Activated naive CD8-positive, alpha-beta T cell (primary cell): ENCODE results near the gene CPT1A.

Source experiments
- H3K27ac Mint-ChIP-seq: one replicate; pipeline ENCODE4 v1.8.0; 2021; ENCODE audit warnings: mixed read lengths
- H3K27me3 Mint-ChIP-seq: one replicate; pipeline ENCODE4 v1.8.0; 2021; ENCODE audit warnings: mixed read lengths
- H3K36me3 Mint-ChIP-seq: one replicate; pipeline ENCODE4 v1.8.0; 2021; ENCODE audit warnings: mixed read lengths
- H3K4me1 Mint-ChIP-seq: one replicate; pipeline ENCODE4 v1.8.0; 2021; ENCODE audit warnings: low read depth, mixed read lengths
- H3K4me3 Mint-ChIP-seq: one replicate; pipeline ENCODE4 v1.8.0; 2021; ENCODE audit warnings: mild to moderate bottlenecking, mixed read lengths
- H3K9me3 Mint-ChIP-seq: one replicate; pipeline ENCODE4 v1.8.0; 2021; ENCODE audit warnings: low read depth, mixed read lengths

The CPT1A gene

GRCh38 chr11:68828155-68828931 lies 13.4 kb downstream of the CPT1A start:
- Mint-ChIP-seq H3K27me3 (no peaks in the 10 kb centered on the region), H3K4me1 (peaks cover 54% of the 10 kb centered on the region)

GRCh38 chr11:68827733-68828132 lies 14.0 kb downstream of the CPT1A start:
- Mint-ChIP-seq H3K4me3 (no peak overlapping the region), H3K36me3 (peaks cover under 1% of the 10 kb centered on the region), H3K9me3 (no peaks in the 10 kb centered on the region), H3K27me3 (no peaks in the 10 kb centered on the region), H3K4me1 (peaks cover 52% of the 10 kb centered on the region), H3K27ac (peak overlapping the region; percentile 66)

More at GRCh38 chr11:68828155-68828931, 13.4 kb downstream of the CPT1A start:
- no peaks in the 10 kb centered on the region for H3K9me3 Mint-ChIP-seq
- H3K27ac Mint-ChIP-seq, result peak overlapping the region; percentile 81
- no peaks in the 10 kb centered on the region for H3K36me3 Mint-ChIP-seq
- no peak overlapping the region for H3K4me3 Mint-ChIP-seq

GRCh38 chr11:68826726-68827125 lies 15.0 kb downstream of the CPT1A start:
- H3K4me1 Mint-ChIP-seq, result peaks cover 46% of the 10 kb centered on the region
- H3K27me3 Mint-ChIP-seq, result no peaks in the 10 kb centered on the region
- H3K27ac Mint-ChIP-seq, result no peak overlapping the region
- H3K4me3 Mint-ChIP-seq, result no peak overlapping the region
- H3K36me3 Mint-ChIP-seq, result peaks cover 4% of the 10 kb centered on the region
- H3K9me3 Mint-ChIP-seq, result no peaks in the 10 kb centered on the region

DNA sequence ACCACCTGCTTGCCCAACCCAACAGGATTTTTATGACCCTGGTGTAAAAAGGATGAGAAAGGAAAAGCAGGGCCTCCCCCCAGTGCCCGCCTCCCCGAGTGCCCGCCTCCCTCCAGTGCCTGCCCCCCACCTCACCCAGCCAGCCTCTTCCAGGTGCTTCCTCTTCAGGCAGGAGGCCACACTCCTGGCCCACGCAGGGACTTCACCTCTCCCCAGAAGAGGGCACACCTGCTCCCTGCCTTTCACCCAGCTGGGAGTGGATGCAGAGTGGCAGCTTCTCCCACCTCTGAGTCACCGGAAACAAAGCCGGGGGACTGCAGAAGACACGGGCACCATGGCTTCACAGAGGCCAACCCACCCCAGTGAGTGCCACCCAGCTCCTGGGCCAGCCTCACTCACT lies 16.1 kb downstream of the CPT1A start:
- H3K9me3 Mint-ChIP-seq, result no peaks in the 10 kb centered on the region
- peak overlapping the region; percentile 46 for H3K27ac Mint-ChIP-seq
- no peak overlapping the region for H3K4me3 Mint-ChIP-seq
- no peaks in the 10 kb centered on the region for H3K27me3 Mint-ChIP-seq
- peaks cover 43% of the 10 kb centered on the region for H3K4me1 Mint-ChIP-seq
- H3K36me3 Mint-ChIP-seq, result peaks cover 4% of the 10 kb centered on the region

GRCh38 chr11:68822546-68822945 lies 19.2 kb downstream of the CPT1A start:
- H3K4me1 Mint-ChIP-seq, result peaks cover 37% of the 10 kb centered on the region
- no peaks in the 10 kb centered on the region for H3K9me3 Mint-ChIP-seq
- no peak overlapping the region for H3K27ac Mint-ChIP-seq
- H3K36me3 Mint-ChIP-seq, result peaks cover 6% of the 10 kb centered on the region
- H3K4me3 Mint-ChIP-seq, result no peak overlapping the region
- no peaks in the 10 kb centered on the region for H3K27me3 Mint-ChIP-seq

GRCh38 chr11:68821670-68822069 lies 20.0 kb downstream of the CPT1A start:
- Mint-ChIP-seq H3K36me3 (peaks cover 6% of the 10 kb centered on the region), H3K27me3 (no peaks in the 10 kb centered on the region), H3K4me1 (peaks cover 37% of the 10 kb centered on the region), H3K4me3 (no peak overlapping the region), H3K27ac (no peak overlapping the region), H3K9me3 (no peaks in the 10 kb centered on the region)

DNA sequence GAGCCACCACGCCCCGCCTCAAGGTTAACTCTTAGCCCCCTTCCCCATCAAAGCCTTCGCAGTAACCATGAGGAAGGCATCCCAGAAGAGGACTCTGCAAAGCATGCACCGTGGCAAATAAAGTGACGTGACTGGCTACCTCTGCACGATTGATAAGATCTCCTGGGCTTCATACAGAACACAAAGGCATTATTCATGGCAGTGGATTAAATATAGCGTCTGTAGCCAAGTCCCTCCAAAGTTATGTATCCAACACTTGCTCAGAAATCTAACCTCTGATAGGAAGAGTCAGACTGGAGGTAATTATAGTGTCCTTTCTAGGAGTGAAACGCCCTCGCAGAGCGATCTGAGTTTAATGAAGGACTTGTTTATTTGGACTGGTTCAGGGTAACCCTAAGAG lies 22.4 kb downstream of the CPT1A start:
- Mint-ChIP-seq H3K9me3 (no peaks in the 10 kb centered on the region), H3K4me3 (no peak overlapping the region), H3K27me3 (no peaks in the 10 kb centered on the region), H3K36me3 (peaks cover 6% of the 10 kb centered on the region), H3K27ac (no peak overlapping the region), H3K4me1 (peaks cover 27% of the 10 kb centered on the region)

GRCh38 chr11:68818181-68818580 lies 23.5 kb downstream of the CPT1A start:
- no peaks in the 10 kb centered on the region for H3K27me3 Mint-ChIP-seq
- peaks cover 27% of the 10 kb centered on the region for H3K4me1 Mint-ChIP-seq
- no peaks in the 10 kb centered on the region for H3K9me3 Mint-ChIP-seq
- H3K27ac Mint-ChIP-seq, result no peak overlapping the region
- no peak overlapping the region for H3K4me3 Mint-ChIP-seq
- peaks cover 6% of the 10 kb centered on the region for H3K36me3 Mint-ChIP-seq

- Mint-ChIP-seq H3K9me3 (no peaks in the 10 kb centered on the region), H3K36me3 (peaks cover 4% of the 10 kb centered on the region)
These were observed 24.2 kb downstream of the CPT1A start for GRCh38 chr11:68817554-68817953.

GRCh38 chr11:68816917-68817419 lies 24.7 kb downstream of the CPT1A start:
- peaks cover 2% of the 10 kb centered on the region for H3K36me3 Mint-ChIP-seq
- H3K27me3 Mint-ChIP-seq, result no peaks in the 10 kb centered on the region
- no peaks in the 10 kb centered on the region for H3K9me3 Mint-ChIP-seq
- peak overlapping the region; percentile 57 for H3K4me3 Mint-ChIP-seq
- peak overlapping the region; percentile 78 for H3K27ac Mint-ChIP-seq
- H3K4me1 Mint-ChIP-seq, result peaks cover 27% of the 10 kb centered on the region

More at GRCh38 chr11:68817554-68817953, 24.2 kb downstream of the CPT1A start:
- H3K4me3 Mint-ChIP-seq, result peak overlapping the region; percentile 57
- H3K4me1 Mint-ChIP-seq, result peaks cover 27% of the 10 kb centered on the region
- H3K27ac Mint-ChIP-seq, result peak overlapping the region; percentile 30
- H3K27me3 Mint-ChIP-seq, result no peaks in the 10 kb centered on the region

DNA sequence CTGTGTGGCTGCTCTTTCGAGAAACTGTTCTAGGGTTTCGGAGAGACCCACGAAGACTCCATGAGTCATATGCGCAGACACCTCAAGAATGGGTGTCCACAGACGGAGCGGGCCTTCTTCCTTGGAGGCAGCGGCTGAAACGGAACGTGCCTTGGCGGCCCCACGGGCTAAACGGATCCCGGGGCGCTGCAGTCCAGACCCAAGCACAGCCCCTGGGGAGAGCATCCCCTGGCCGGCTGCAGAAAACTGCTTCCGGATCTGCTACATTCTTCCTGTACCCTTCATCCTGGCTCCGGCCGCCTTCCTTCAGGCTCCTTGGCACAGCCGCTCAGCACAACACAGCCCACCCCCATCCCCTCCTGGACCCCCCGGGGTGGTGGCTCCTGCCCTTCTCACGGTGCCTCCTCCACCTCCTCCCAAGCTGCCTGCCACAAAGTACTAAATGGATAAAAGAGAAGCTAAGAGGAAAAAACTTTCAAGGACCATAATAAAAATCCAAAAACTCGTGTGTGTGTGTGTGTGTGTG lies 25.4 kb downstream of the CPT1A start:
- Mint-ChIP-seq H3K4me1 (peaks cover 27% of the 10 kb centered on the region), H3K9me3 (no peaks in the 10 kb centered on the region), H3K36me3 (peaks cover 2% of the 10 kb centered on the region), H3K4me3 (no peak overlapping the region), H3K27ac (peak overlapping the region; percentile 78), H3K27me3 (no peaks in the 10 kb centered on the region)

GRCh38 chr11:68813773-68814172 lies 27.9 kb downstream of the CPT1A start:
- H3K36me3 Mint-ChIP-seq, result no peaks in the 10 kb centered on the region
- H3K4me3 Mint-ChIP-seq, result no peak overlapping the region
- H3K27me3 Mint-ChIP-seq, result no peaks in the 10 kb centered on the region
- no peak overlapping the region for H3K27ac Mint-ChIP-seq
- no peaks in the 10 kb centered on the region for H3K9me3 Mint-ChIP-seq
- H3K4me1 Mint-ChIP-seq, result peaks cover 20% of the 10 kb centered on the region

GRCh38 chr11:68812526-68812925 lies 29.2 kb downstream of the CPT1A start:
- Mint-ChIP-seq H3K27ac (no peak overlapping the region), H3K4me3 (no peak overlapping the region), H3K9me3 (no peaks in the 10 kb centered on the region), H3K4me1 (peaks cover 9% of the 10 kb centered on the region), H3K27me3 (no peaks in the 10 kb centered on the region), H3K36me3 (no peaks in the 10 kb centered on the region)

DNA sequence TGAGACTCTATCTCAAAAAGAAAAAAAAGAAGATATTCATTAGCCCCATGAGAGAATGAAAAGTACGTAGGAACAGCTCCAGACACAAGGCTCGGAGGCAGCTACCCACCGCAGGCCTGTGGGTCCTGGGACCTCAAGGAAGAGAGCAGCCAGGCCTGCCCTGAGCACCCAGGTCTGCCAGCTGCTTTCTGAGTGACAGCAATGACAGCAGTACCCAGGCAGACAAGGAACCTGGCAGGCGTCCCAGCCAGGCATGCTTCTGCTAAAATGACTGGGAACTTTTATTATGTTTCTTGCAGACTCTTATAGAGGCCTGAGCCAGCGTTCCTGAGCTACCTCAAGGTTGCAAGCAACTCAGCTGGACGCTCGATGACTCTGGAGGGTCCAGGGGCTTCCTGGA lies 31.6 kb downstream of the CPT1A start:
- H3K4me3 Mint-ChIP-seq, result no peak overlapping the region
- no peaks in the 10 kb centered on the region for H3K27me3 Mint-ChIP-seq
- no peaks in the 10 kb centered on the region for H3K36me3 Mint-ChIP-seq
- no peaks in the 10 kb centered on the region for H3K9me3 Mint-ChIP-seq
- no peaks in the 10 kb centered on the region for H3K4me1 Mint-ChIP-seq
- H3K27ac Mint-ChIP-seq, result no peak overlapping the region

- Mint-ChIP-seq H3K4me3 (no peak overlapping the region), H3K27me3 (no peaks in the 10 kb centered on the region), H3K4me1 (no peaks in the 10 kb centered on the region), H3K27ac (no peak overlapping the region), H3K9me3 (no peaks in the 10 kb centered on the region), H3K36me3 (no peaks in the 10 kb centered on the region)
These were observed 32.2 kb downstream of the CPT1A start for GRCh38 chr11:68809506-68809905.
